Suprapubic skin (tissue), 4 donors: Measurements from ENCODE around the gene NT5DC3.

Source experiments
- CTCF ChIP-seq, 2 donors: fragments of 200-600 bp in 1 of 2; fragments of 450-650 bp in 1 of 2; sonication (generic) in 1 of 2; IDR thresholded peaks; one replicate each; pipeline ENCODE4 v1.5.1; 2016 to 2019; ENCODE audit warnings: antibody characterized with exemption in 2 of 2, mild to moderate bottlenecking in 1 of 2, moderate library complexity in 1 of 2
- EP300 ChIP-seq: sonication (generic); formaldehyde crosslinking; IDR thresholded peaks from one replicate; pipeline ENCODE4 v1.6.1; 2017; ENCODE audit warnings: antibody characterized with exemption
- POLR2A ChIP-seq, 2 donors: fragments of 450-650 bp; IDR thresholded peaks; one replicate each; pipeline ENCODE4 v1.6.1; 2017; ENCODE audit warnings: antibody characterized with exemption in 2 of 2, mild to moderate bottlenecking in 2 of 2, moderate library complexity in 2 of 2
- POLR2AphosphoS5 ChIP-seq, 3 donors: sonication (generic); formaldehyde crosslinking; IDR thresholded peaks; one replicate each; pipeline ENCODE4 v1.6.1; 2017; ENCODE audit warnings: antibody characterized with exemption in 3 of 3

DNA sequence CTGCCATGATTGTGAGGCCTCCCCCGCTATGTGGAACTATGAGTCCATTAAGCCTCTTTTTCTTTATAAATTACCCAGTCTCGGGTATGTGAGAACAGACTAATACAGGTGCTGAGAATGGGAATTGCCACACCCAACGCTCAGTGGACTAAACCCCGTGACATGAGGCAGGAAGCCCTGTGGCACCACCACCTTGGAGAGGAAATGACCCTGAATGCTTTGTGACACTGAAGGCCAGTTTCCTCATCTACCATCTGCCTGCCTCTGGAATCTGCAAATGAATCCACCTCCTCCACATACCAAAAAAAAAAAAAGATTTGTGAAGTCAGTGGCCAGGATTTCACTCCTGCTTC lies 41.6 kb downstream of the NT5DC3 start:
- TF ChIP-seq EP300 (no peak), CTCF (IDR thresholded peaks at IDR 0.05) (no peak), POLR2A (IDR thresholded peaks at IDR 0.05) (no peak), POLR2AphosphoS5 (IDR thresholded peaks at IDR 0.05) (no peak)
